ENCODE measurements around the gene GAS7. TPM values are rescaled to one million over a fixed set of nuclear protein-coding genes. Genes with fewer than 3 reads are reported as not detected.
A peak's percentile ranks its signal among the peaks of the same experiment; 100 is the strongest.

Gene GAS7
- total and polyA plus RNA-seq, 12 donors, result 19.8 to 111 (median 61.8) TPM

DNA sequence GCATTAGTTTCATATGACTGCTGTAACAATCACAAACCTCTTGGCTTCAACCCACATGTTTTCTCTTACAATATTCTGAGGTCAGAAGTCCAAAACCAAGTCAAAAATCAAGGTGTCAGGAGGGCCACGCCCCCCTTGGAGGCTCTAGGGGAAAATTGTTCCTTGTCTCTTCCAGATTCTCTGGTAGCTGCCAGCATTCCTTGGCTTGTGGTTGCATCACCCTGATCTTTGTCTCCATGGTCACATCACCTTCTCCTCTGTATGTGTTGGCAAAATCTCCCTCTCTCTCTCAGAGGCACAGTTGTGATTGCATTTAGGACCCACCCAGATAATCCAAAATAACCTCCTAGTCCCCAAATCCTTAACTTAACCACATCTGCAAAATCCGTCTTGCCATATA is 105.8 kb downstream of the GAS7 start:
- no peaks in the 10 kb centered on the region for H3K36me3 ChIP-seq
- H3K9me3 ChIP-seq, result peaks cover 0 to 16% (median 4%) of the 10 kb centered on the region in 11 donors
- H3K27me3 ChIP-seq, result no peaks in the 10 kb centered on the region
- no peak overlapping the region for H3K27ac ChIP-seq
- TF ChIP-seq, protein P1, sequence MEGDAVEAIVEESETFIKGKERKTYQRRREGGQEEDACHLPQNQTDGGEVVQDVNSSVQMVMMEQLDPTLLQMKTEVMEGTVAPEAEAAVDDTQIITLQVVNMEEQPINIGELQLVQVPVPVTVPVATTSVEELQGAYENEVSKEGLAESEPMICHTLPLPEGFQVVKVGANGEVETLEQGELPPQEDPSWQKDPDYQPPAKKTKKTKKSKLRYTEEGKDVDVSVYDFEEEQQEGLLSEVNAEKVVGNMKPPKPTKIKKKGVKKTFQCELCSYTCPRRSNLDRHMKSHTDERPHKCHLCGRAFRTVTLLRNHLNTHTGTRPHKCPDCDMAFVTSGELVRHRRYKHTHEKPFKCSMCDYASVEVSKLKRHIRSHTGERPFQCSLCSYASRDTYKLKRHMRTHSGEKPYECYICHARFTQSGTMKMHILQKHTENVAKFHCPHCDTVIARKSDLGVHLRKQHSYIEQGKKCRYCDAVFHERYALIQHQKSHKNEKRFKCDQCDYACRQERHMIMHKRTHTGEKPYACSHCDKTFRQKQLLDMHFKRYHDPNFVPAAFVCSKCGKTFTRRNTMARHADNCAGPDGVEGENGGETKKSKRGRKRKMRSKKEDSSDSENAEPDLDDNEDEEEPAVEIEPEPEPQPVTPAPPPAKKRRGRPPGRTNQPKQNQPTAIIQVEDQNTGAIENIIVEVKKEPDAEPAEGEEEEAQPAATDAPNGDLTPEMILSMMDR (IDR thresholded peaks at IDR 0.05), result no peak
- DNase-seq, result no peak
- 81 to 84% methylated on average over 2 of the region's 2 CpGs for WGBS, 2 donors
- H3K4me3 ChIP-seq, result no peak overlapping the region
- intact Hi-C loops (cut with DNase I), result no loop called here
- H3K4me1 ChIP-seq, result peaks cover 13 to 61% (median 39%) of the 10 kb centered on the region in 9 donors
- no peak for ATAC-seq

DNA sequence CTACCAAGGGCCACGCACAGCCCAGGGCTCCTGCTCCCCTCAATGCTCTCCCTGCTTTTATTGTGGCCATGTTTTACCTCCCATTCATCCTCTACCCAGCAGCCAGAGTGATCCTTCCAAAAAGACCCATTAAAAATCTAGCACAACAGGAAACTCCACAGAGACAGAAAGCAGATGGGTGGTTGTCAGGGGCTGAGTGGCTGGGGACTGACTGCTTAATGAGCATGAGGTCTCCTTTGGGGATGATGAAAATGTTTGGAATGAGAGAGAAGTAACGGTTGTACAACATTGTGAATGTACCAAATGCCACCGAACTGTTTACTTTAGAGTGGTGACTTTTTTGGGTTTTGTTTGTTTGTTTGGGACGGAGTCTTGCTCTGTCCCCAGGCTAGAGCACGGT is 107.4 kb downstream of the GAS7 start:
- H3K4me1 ChIP-seq, result peaks cover 15 to 66% (median 48%) of the 10 kb centered on the region in 9 donors
- H3K27ac ChIP-seq, result peak overlapping the region in 1 of 10 donors; percentile 25
- peaks cover 0 to 16% (median 4%) of the 10 kb centered on the region in 11 donors for H3K9me3 ChIP-seq
- ATAC-seq (no peak), DNase-seq (no peak)
- no peaks in the 10 kb centered on the region for H3K36me3 ChIP-seq
- TF ChIP-seq, protein P1 (IDR thresholded peaks at IDR 0.05), result no peak
- WGBS, 2 donors, result 74 to 77% methylated on average over 5 of the region's 5 CpGs
- H3K27me3 ChIP-seq, result no peaks in the 10 kb centered on the region
- intact Hi-C loops (cut with DNase I), result no loop called here
- H3K4me3 ChIP-seq, result no peak overlapping the region

DNA sequence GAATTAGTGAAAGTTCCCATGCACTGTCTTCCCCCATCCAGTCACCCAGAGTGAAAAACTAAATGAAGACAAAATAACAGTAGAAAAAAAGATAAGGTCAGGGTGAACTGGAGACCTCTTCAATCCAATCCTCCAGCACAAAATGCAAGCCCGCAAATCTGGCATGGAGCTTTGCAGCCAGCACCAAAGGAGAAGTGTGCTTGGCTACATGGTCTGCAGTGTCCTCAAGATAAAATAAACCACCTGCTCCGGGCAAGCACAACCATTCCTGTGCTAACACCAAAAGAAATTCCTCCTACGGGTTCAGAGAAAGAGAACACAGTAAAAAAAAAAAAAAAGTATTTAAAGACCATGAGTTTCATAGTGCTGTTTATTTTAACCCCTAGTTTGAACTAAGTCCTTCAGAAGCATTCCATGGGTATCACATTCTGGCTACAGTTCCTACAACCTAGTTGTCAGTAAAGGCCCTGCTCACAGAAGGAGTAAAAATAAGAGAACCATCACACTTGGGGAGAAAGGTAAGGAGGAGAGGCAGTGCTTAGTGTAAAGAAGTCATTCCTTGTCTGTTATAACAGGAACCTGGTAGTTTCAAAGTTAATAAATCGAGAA is 109.1 kb downstream of the GAS7 start:
- H3K36me3 ChIP-seq, result no peaks in the 10 kb centered on the region
- no peak overlapping the region for H3K4me3 ChIP-seq
- no peak for DNase-seq
- peaks cover 14 to 59% (median 45%) of the 10 kb centered on the region in 9 donors for H3K4me1 ChIP-seq
- TF ChIP-seq, protein P1 (IDR thresholded peaks at IDR 0.05), result no peak
- intact Hi-C loops (cut with DNase I), result no loop called here
- H3K27ac ChIP-seq, result peak overlapping the region in 7 of 10 donors; percentile 15 to 74 (median 61)
- H3K9me3 ChIP-seq, result peaks cover 0 to 16% (median 4%) of the 10 kb centered on the region in 11 donors
- no peaks in the 10 kb centered on the region for H3K27me3 ChIP-seq
- peak in 5 of 8 donors; percentile 29 to 76 (median 52) for ATAC-seq
- WGBS, 2 donors, result 27 to 43% methylated on average over 4 of the region's 4 CpGs

DNA sequence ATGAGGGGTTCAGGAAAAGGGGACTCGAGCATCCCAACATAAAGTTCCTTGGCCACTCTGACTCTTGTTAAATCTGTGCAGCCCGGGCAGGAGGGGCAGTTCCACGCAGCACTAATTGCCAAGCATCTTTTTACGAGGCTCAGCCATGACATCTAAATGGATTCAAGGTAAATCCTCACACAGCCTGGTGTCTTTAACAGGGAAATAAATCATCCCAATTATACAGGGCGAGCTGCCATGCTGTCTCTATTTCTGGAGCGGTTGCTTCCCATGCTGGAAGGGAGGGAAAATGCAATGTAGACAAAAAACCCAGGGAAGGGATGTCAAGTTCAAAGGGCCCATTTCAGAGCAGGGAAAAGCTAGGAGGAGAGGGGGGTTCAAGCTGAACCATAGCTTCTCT is 110.0 kb downstream of the GAS7 start:
- WGBS, 2 donors, result 60 to 62% methylated on average over 6 of the region's 6 CpGs

More for the DNA sequence above, 110.0 kb downstream of the GAS7 start:
- DNase-seq (no peak), ATAC-seq (no peak)
- Histone ChIP-seq H3K4me3 (no peak overlapping the region), H3K4me1 (peaks cover 14 to 59% (median 45%) of the 10 kb centered on the region in 9 donors), H3K36me3 (peaks cover 0 to 4% (median 0%) of the 10 kb centered on the region in 9 donors), H3K27me3 (no peaks in the 10 kb centered on the region), H3K9me3 (peaks cover 0 to 23% (median 5%) of the 10 kb centered on the region in 11 donors), H3K27ac (peak overlapping the region in 6 of 10 donors; percentile 2 to 74 (median 66))
- TF ChIP-seq, protein P1 (IDR thresholded peaks at IDR 0.05), result no peak
- intact Hi-C loops (cut with DNase I), result no loop called here

All from heart right ventricle (tissue), 16 donors.